Stomach (tissue), 4 donors: Measurements from ENCODE around the gene UBXN6.

Experiments
- CTCF ChIP-seq, 7 experiments: fragments of 450-650 bp in 4 of 7; fragments of 200-600 bp in 3 of 7; sonication (generic) in 3 of 7; IDR thresholded peaks; one replicate each; pipeline ENCODE4 v1.5.1; 2016 to 2019; ENCODE audit warnings: antibody characterized with exemption in 7 of 7, control low read depth in 2 of 7, mild to moderate bottlenecking in 1 of 7
- POLR2A ChIP-seq, 4 donors: fragments of 450-650 bp; IDR thresholded peaks; one replicate each; pipeline ENCODE4 v1.6.1; 2016; ENCODE audit warnings: antibody characterized with exemption in 4 of 4, control low read depth in 2 of 4, mild to moderate bottlenecking in 1 of 4, moderate library complexity in 1 of 4

- TF ChIP-seq CTCF (IDR thresholded peaks at IDR 0.05) (no peak), POLR2A (IDR thresholded peaks at IDR 0.05) (no peak)
These were observed 41.1 kb upstream of the UBXN6 start for GRCh38 chr19:4498694-4499093.
